ENCODE measurements around the gene UBAP1L.

UBAP1L gene

DNA sequence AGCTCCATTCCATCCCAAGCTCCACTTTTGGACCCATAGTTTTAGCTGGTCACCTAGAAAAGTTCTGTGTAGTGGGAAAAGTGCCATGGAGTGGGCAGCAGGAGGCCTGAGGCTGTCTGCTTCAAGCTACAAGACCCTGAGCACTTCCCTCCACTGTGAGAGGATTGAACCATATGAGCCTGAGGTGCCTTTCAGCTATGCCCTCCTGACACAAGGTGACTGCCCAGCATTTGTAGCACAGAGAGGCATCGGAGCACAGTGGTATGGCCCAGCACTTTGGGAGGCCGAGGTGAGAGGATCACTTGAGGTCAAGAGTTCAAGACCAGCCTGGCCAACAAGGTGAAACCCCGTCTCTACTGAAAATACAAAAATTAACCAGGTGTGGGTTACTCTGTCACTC lies 42.4 kb downstream of the UBAP1L start:
- TF ChIP-seq, protein P1, sequence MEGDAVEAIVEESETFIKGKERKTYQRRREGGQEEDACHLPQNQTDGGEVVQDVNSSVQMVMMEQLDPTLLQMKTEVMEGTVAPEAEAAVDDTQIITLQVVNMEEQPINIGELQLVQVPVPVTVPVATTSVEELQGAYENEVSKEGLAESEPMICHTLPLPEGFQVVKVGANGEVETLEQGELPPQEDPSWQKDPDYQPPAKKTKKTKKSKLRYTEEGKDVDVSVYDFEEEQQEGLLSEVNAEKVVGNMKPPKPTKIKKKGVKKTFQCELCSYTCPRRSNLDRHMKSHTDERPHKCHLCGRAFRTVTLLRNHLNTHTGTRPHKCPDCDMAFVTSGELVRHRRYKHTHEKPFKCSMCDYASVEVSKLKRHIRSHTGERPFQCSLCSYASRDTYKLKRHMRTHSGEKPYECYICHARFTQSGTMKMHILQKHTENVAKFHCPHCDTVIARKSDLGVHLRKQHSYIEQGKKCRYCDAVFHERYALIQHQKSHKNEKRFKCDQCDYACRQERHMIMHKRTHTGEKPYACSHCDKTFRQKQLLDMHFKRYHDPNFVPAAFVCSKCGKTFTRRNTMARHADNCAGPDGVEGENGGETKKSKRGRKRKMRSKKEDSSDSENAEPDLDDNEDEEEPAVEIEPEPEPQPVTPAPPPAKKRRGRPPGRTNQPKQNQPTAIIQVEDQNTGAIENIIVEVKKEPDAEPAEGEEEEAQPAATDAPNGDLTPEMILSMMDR (IDR thresholded peaks at IDR 0.05; ENCODE audit: low read depth, low read length), result no peak
- H3K4me3 ChIP-seq (ENCODE audit: low read depth, low read length), result no peak overlapping the region

DNA sequence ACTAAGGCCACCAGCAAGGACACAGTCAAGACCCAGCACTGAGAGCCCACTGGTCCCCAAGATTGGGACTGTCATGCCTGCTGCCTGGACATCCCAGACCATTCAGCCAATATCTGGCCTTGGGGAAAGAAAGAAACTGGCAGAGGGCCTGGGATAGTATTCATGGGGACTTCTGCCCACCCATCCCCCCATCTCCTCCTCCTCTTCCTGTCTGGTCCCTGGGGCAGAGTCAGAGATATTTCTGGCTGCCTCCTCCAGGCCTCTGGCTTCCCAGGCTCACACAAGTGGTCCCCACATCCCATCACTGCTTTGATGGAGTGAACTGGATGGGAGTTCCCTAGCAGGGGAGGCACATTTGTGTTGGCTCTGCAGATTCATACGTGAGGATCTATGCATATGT lies 43.0 kb downstream of the UBAP1L start:
- no peak overlapping the region for H3K4me3 ChIP-seq (ENCODE audit: low read depth, low read length)
- TF ChIP-seq, protein P1 (IDR thresholded peaks at IDR 0.05; ENCODE audit: low read depth, low read length), result no peak

DNA sequence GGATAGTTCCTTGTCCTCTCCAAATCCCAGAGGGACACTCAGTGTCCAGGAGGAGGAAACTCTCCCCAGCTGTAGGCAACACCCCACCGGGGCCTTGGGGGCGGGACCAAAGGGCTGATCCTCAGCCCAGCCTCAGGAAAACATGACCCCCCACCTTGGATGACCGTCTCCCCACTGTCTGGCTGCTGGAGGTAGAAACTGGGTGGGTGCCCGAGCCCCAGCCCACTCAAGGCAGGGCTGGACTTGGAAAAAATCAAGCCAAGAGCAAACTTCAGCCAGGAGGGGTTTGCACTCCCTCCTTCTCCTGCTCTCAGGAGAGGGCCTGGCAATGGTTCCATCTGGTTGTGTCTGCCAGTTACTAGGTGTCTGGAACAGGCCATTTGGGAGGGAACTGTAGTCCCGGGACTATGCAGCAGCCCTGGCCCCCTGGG lies 43.6 kb downstream of the UBAP1L start:
- no peak overlapping the region for H3K4me3 ChIP-seq (ENCODE audit: low read depth, low read length)
- TF ChIP-seq, protein P1 (IDR thresholded peaks at IDR 0.05; ENCODE audit: low read depth, low read length), result no peak

DNA sequence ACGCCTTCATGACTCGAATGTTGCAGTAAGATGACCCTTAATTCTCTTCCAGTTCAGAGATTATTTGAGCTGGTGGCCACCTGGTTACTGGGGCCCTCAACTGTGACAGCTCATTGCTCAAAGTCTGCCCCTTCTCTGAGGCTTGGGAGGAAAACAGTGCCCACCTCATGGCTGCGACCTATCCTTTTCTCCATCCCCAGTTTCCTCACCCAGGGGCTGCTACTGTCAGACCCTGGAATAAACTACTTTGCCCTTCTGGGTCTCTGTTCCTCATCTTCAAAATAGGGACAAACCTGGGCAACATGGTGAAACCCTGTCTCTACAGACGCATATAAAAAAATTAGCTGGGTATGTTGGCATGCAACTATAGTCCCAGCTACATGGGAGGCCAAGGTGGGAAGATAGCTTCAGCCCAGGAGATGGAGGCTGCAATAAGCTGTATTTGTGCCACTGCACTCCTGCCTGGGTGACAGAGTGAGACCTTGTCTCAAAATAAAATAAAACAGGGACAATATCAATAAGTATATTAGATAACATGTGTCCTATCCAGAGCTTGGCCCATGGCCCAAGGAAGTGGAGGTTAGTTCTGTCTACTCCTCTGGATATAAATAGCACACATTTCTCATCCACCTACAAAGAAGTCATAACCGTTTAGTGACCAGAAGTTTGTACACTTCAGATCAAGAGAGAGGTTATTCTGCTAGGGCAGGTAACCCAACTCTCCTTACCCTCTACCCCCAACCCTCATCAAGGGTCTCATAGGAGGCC lies 45.0 kb downstream of the UBAP1L start:
- TF ChIP-seq, protein P1 (IDR thresholded peaks at IDR 0.05; ENCODE audit: low read depth, low read length), result no peak
- H3K4me3 ChIP-seq (ENCODE audit: low read depth, low read length), result no peak overlapping the region

DNA sequence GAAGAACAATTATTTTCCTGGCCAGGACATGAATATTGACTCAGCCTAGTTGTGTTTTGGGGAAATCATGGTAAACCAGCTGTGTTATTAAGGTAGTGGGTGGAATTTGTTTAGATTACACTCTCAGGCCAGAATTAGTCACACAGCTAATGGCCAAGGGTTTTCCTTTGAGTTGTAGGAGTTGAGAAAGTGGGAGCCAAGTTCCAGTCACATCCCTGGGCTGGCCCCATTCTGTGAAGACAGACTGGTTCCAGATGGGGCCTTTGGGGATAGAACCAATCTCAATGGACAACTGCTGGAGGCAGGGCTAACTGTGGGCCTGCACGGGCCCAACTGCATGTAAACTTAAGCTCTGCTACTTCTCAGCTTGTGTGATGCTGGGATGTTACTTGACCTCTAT lies 45.8 kb downstream of the UBAP1L start:
- TF ChIP-seq, protein P1 (IDR thresholded peaks at IDR 0.05; ENCODE audit: low read depth, low read length), result no peak
- H3K4me3 ChIP-seq (ENCODE audit: low read depth, low read length), result no peak overlapping the region

DNA sequence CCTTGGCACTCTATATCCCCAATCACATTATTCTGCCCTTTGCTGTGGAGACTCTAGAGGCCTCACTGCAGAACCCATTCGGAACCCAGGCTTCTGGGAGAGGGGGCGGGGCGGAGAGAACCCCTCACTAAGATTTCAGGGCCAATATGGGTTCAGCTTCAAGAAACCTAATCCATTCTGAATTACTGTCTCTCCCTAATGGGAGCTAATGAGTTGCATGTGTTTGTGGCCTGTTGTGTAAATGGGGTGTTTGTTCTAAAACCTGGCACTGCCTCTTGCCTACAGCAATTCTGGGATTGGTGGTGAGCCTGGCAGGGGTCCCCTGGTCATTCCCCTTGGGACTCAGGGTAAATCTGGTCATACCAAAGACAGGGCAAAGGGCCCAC lies 46.6 kb downstream of the UBAP1L start:
- no peak overlapping the region for H3K4me3 ChIP-seq (ENCODE audit: low read depth, low read length)
- TF ChIP-seq, protein P1 (IDR thresholded peaks at IDR 0.05; ENCODE audit: low read depth, low read length), result no peak

DNA sequence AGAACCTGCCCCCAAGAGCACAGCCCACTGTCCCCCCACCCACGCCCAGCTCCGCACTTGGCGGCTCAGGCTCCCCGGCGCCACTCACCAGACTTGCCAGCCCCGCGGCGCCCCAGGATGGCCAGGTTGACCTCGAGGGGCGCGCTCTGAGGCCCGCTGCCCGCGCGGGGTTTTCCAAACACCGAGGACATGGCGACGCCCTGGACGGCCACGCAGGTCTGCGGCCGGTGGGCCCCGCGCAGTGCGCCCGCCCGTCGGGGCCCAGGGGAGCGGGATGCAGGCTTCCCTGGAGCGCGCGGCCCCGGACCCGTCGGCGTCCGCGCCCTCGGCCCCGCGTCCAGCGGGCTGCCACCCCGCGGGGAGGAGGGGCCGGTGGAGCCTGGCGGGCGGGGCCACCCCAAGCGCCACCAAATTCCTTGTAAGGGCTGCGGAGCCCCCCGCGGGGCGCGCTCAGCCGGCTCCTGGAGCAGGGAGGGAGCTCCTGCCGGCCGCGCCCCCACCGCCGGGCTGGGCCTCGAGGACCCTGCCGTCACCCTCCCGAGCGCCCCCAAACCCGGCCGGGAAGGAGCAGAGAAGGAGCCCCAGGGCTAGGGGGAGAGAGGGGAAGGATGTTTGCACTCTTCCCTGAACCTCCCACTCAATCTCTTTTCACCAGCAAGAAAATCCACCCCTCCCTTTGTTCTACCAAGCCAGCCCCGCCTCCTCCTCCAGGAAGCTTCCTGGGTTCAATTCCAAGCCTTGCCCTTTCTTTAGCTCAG lies 47.2 kb downstream of the UBAP1L start, which contains the start of gene RASL12:
Gene RASL12, minus strand, starts transcription at position 347 of the 758 bp plus-strand sequence. Its CDS starts 156 bp downstream, at position 191.
- peak within 1 kb of the TSS; percentile 34; the same call in 1 of the 2 replicates for H3K4me3 ChIP-seq (ENCODE audit: low read depth, low read length)
- TF ChIP-seq, protein P1 (IDR thresholded peaks at IDR 0.05; ENCODE audit: low read depth, low read length), result no peak

All from WI38 (cell line).